Osteoblast (primary cell): ENCODE measurements around the gene NDOR1. TPM values are rescaled to one million over a fixed set of nuclear protein-coding genes. Genes with fewer than 3 reads are reported as not detected.

Experiments used
- DNase-seq: peaks from one replicate; pipeline ENCODE4 v3.0.0; 2011; ENCODE audit warnings: low spot score, mixed read lengths; ENCODE audit not compliant: insufficient read length; ENCODE audit errors: missing footprints
- H2AFZ ChIP-seq: 2 replicates; pipeline ENCODE4 v1.6.0; 2011; ENCODE audit warnings: mild to moderate bottlenecking, low read length
- H3K27ac ChIP-seq: 2 replicates; pipeline ENCODE4 v1.5.1; 2011; ENCODE audit warnings: mild to moderate bottlenecking, low read depth, low read length, moderate library complexity
- H3K27me3 ChIP-seq: 2 replicates; pipeline ENCODE4 v1.6.0; 2012; ENCODE audit warnings: mild to moderate bottlenecking, control low read depth, inconsistent platforms, low read length, moderate library complexity; ENCODE audit not compliant: insufficient read depth
- H3K36me3 ChIP-seq: 2 replicates; pipeline ENCODE4 v1.5.1; 2011; ENCODE audit warnings: mild to moderate bottlenecking, low read length, control low read depth, moderate library complexity; ENCODE audit not compliant: insufficient read depth
- H3K4me1 ChIP-seq: 2 replicates; pipeline ENCODE4 v1.5.1; 2011; ENCODE audit warnings: mild to moderate bottlenecking, low read length, control low read depth, moderate library complexity; ENCODE audit not compliant: insufficient read depth
- H3K4me2 ChIP-seq: 2 replicates; pipeline ENCODE4 v1.6.0; 2011; ENCODE audit warnings: mild to moderate bottlenecking, low read length; ENCODE audit not compliant: insufficient read depth
- H3K4me3 ChIP-seq: fragments of 200-600 bp; sonication (generic); 3 replicates; pipeline ENCODE4 v1.5.1; 2012; ENCODE audit warnings: mild to moderate bottlenecking, low read length, inconsistent platforms; ENCODE audit not compliant: insufficient read depth
- H3K79me2 ChIP-seq: 2 replicates; pipeline ENCODE4 v1.6.0; 2012; ENCODE audit warnings: mild to moderate bottlenecking, low read length, control low read depth, inconsistent platforms; ENCODE audit not compliant: insufficient read depth
- H3K9me3 ChIP-seq: 2 replicates; pipeline ENCODE4 v1.5.1; 2011; ENCODE audit warnings: low read depth, low read length, control low read depth
- H4K20me1 ChIP-seq: 2 replicates; pipeline ENCODE4 v1.6.0; 2012; ENCODE audit warnings: mild to moderate bottlenecking, low read length, control low read depth; ENCODE audit not compliant: insufficient read depth
- small RNA-seq: library from RNA; depleted of rRNA; stranded (forward); fragments of <200 nt; gene quantifications from one replicate; pipeline ENCODE3, GENCODE V24; 2012
- total RNA-seq: library from RNA; depleted of rRNA; stranded (reverse); fragments of >200 nt; gene quantifications from 2 replicates; pipeline ENCODE4 v1.2.3, GENCODE V29; 2012
- TF ChIP-seq, protein P1 (sequence below): IDR thresholded peaks from 2 replicates; pipeline ENCODE4 v1.5.1; 2011; ENCODE audit warnings: mild to moderate bottlenecking, low read depth, low read length, moderate library complexity; ENCODE audit errors: extremely low read depth

Gene NDOR1
- total RNA-seq, 1 donor, result 6.2 TPM

DNA sequence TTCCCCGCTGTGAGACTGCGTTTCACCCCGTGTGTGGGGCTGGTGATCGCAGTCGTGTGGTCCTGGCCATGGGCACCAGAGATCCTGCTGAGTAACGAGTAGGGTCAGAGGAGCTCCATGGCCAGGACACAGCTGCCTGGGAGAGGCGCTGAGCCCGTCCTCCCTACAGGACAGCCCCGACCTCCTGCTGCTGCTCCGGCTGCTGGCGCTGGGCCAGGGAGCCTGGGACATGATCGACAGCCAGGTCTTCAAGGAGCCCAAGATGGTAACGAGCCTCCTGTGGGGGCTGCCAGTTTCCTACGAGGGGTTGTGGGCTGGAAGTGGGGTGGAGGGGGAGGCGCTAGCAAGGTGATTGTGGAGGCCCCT, 60.6 kb downstream of the NDOR1 start:
- Histone ChIP-seq H3K79me2 (peaks cover 17% of the 10 kb centered on the region), H2AFZ (no peak overlapping the region), H3K36me3 (peaks cover 45% of the 10 kb centered on the region), H3K9me3 (no peaks in the 10 kb centered on the region), H3K4me2 (no peak overlapping the region), H3K4me3 (no peak overlapping the region), H3K27me3 (no peaks in the 10 kb centered on the region), H3K27ac (no peak overlapping the region), H4K20me1 (peaks cover 11% of the 10 kb centered on the region), H3K4me1 (peaks cover 20% of the 10 kb centered on the region)
- DNase-seq, result no peak
- TF ChIP-seq, protein P1, sequence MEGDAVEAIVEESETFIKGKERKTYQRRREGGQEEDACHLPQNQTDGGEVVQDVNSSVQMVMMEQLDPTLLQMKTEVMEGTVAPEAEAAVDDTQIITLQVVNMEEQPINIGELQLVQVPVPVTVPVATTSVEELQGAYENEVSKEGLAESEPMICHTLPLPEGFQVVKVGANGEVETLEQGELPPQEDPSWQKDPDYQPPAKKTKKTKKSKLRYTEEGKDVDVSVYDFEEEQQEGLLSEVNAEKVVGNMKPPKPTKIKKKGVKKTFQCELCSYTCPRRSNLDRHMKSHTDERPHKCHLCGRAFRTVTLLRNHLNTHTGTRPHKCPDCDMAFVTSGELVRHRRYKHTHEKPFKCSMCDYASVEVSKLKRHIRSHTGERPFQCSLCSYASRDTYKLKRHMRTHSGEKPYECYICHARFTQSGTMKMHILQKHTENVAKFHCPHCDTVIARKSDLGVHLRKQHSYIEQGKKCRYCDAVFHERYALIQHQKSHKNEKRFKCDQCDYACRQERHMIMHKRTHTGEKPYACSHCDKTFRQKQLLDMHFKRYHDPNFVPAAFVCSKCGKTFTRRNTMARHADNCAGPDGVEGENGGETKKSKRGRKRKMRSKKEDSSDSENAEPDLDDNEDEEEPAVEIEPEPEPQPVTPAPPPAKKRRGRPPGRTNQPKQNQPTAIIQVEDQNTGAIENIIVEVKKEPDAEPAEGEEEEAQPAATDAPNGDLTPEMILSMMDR, result no peak

Small RNAs within 50 kb of the gene (small RNA-seq; reads per million reads assigned to genes)
- not detected for gene MIR3621

Other genes with a start within 250 kb of the NDOR1 start
- gene PTGDS, start 228.2 kb upstream of the NDOR1 start, total RNA-seq, result 37.4 and 57.9 TPM in 2 replicates
- gene LCNL1, start 222.7 kb upstream of the NDOR1 start, total RNA-seq, result 4.4 and 5.4 TPM in 2 replicates
- gene PAXX, start 213.3 kb upstream of the NDOR1 start, total RNA-seq, result 13.3 and 16.6 TPM in 2 replicates
- gene CLIC3, start 209.1 kb upstream of the NDOR1 start, total RNA-seq, result 1.5 and 2.5 TPM in 2 replicates
- 19.4 and 20.3 TPM in 2 replicates for gene ABCA2, start 177.5 kb upstream of the NDOR1 start, total RNA-seq
- gene FUT7, start 173.6 kb upstream of the NDOR1 start, total RNA-seq, result not detected in 2 replicates
- gene NPDC1, start 159.5 kb upstream of the NDOR1 start, total RNA-seq, result 10.0 and 10.1 TPM in 2 replicates
- gene ENTPD2, start 151.6 kb upstream of the NDOR1 start, total RNA-seq, result not detected in 2 replicates
- 0.88 and 1.1 TPM in 2 replicates for gene SAPCD2, start 135.1 kb upstream of the NDOR1 start, total RNA-seq
- 35.9 and 36.9 TPM in 2 replicates for gene UAP1L1, start 128.2 kb upstream of the NDOR1 start, total RNA-seq
- 94.1 and 103 TPM in 2 replicates for gene MAN1B1, start 118.7 kb upstream of the NDOR1 start, total RNA-seq
- 66.6 and 74.6 TPM in 2 replicates for gene DPP7, start 91.0 kb upstream of the NDOR1 start, total RNA-seq
- not detected in 2 replicates for gene GRIN1, start 66.5 kb upstream of the NDOR1 start, total RNA-seq
- gene LRRC26, start 35.6 kb upstream of the NDOR1 start, total RNA-seq, result not detected in 2 replicates
- not detected in 2 replicates for gene TMEM210, start 33.6 kb upstream of the NDOR1 start, total RNA-seq
- gene ANAPC2, start 17.1 kb upstream of the NDOR1 start, total RNA-seq, result 26.2 and 32.9 TPM in 2 replicates
- 52.5 and 59.7 TPM in 2 replicates for gene SSNA1, start 17.0 kb upstream of the NDOR1 start, total RNA-seq
- gene TPRN, start 5.0 kb upstream of the NDOR1 start, total RNA-seq, result 9.7 and 10.5 TPM in 2 replicates
- gene TMEM203, start 52 bp upstream of the NDOR1 start, total RNA-seq, result 35.4 and 36.9 TPM in 2 replicates
- 0.29 TPM in 1 of 2 replicates, not detected in the other for gene RNF208, start 16.5 kb downstream of the NDOR1 start, total RNA-seq
- 1.1 and 1.5 TPM in 2 replicates for gene CYSRT1, start 19.5 kb downstream of the NDOR1 start, total RNA-seq
- under 0.01 TPM in 1 of 2 replicates, not detected in the other for gene RNF224, start 21.8 kb downstream of the NDOR1 start, total RNA-seq
- gene SLC34A3, start 25.2 kb downstream of the NDOR1 start, total RNA-seq, result not detected in 2 replicates
- gene TUBB4B, start 35.6 kb downstream of the NDOR1 start, total RNA-seq, result 67.7 and 74.0 TPM in 2 replicates
- gene STPG3, start 45.6 kb downstream of the NDOR1 start, total RNA-seq, result 0.36 TPM in 1 of 2 replicates, not detected in the other
- gene NELFB, start 49.6 kb downstream of the NDOR1 start, total RNA-seq, result 46.0 and 47.4 TPM in 2 replicates
- gene TOR4A, start 72.0 kb downstream of the NDOR1 start, total RNA-seq, result 0.29 and 2.5 TPM in 2 replicates
- gene NRARP, start 96.6 kb downstream of the NDOR1 start, total RNA-seq, result under 0.01 TPM in 2 replicates
- gene EXD3, start 217.5 kb downstream of the NDOR1 start, total RNA-seq, result 7.6 and 10.0 TPM in 2 replicates
- gene NOXA1, start 217.7 kb downstream of the NDOR1 start, total RNA-seq, result 0.36 and 0.88 TPM in 2 replicates
- gene ENTPD8, start 235.7 kb downstream of the NDOR1 start, total RNA-seq, result not detected in 2 replicates